Prostate gland (tissue), 2 donors: ENCODE results near the gene IL1RAPL2. TPM values are rescaled to one million over a fixed set of nuclear protein-coding genes. Genes with fewer than 3 reads are reported as not detected.

ENCODE experiments used
- DNase-seq: peaks from one replicate; pipeline ENCODE4 v3.0.0-alpha.2; 2019; ENCODE audit warnings: low spot score
- H3K27ac ChIP-seq, 2 donors: fragments of 200-600 bp; sonication (generic); 2 replicates each; pipeline ENCODE4 v1.5.1; 2017 to 2019
- H3K27me3 ChIP-seq: fragments of 200-600 bp; sonication (generic); replicated peaks from 2 replicates; pipeline ENCODE4 v1.5.1; 2019; ENCODE audit not compliant: insufficient read depth
- H3K36me3 ChIP-seq, 2 donors: fragments of 200-600 bp; sonication (generic); 1 replicate in 1 of 2; 2 replicates in 1 of 2; pipeline versions ENCODE4 v1.5.1 to v1.8.1; 2017 to 2019
- H3K4me1 ChIP-seq: fragments of 200-600 bp; sonication (generic); replicated peaks from 2 replicates; pipeline ENCODE4 v1.5.1; 2019
- H3K4me3 ChIP-seq, 2 donors: fragments of 200-600 bp; sonication (generic); 2 replicates each; pipeline ENCODE4 v1.5.1; 2017 to 2019
- H3K9me3 ChIP-seq: fragments of 200-600 bp; sonication (generic); 2 replicates; pipeline ENCODE4 v1.5.1; 2017
- CTCF ChIP-seq, 4 experiments: fragments of 200-600 bp in 2 of 4; fragments of 450-650 bp in 2 of 4; sonication (generic) in 2 of 4; IDR thresholded peaks; 1 replicate in 3 of 4; 2 replicates in 1 of 4; pipeline ENCODE4 v1.5.1; 2016 to 2019; ENCODE audit warnings: antibody characterized with exemption in 4 of 4, mild to moderate bottlenecking in 2 of 4, moderate library complexity in 2 of 4
- POLR2A ChIP-seq: fragments of 450-650 bp; IDR thresholded peaks from one replicate; pipeline ENCODE4 v1.6.1; 2016; ENCODE audit warnings: antibody characterized with exemption, mild to moderate bottlenecking
- POLR2AphosphoS5 ChIP-seq: sonication (generic); formaldehyde crosslinking; IDR thresholded peaks from one replicate; pipeline ENCODE4 v1.6.1; 2017; ENCODE audit warnings: antibody characterized with exemption
- WGBS: methylation state at CpG from one replicate; pipeline ENCODE4 v1.1.5; 2018; 5-methylcytosine and 5-hydroxymethylcytosine counted together
- intact Hi-C: fragments of 100-400 bp; cut with DNase I; formaldehyde crosslinking; loops from one replicate; pipeline ENCODE4 v1.14.2; 2022
- total RNA-seq, 2 donors: library from RNA; depleted of rRNA; stranded (reverse); fragments of >200 nt; gene quantifications; one replicate each; pipeline ENCODE4 v1.1.0, GENCODE V29; 2016

Gene IL1RAPL2
- total RNA-seq, 2 donors from 2014 or later: 0.51 TPM; not detected in 1

GRCh38 chrX:104745152-104745551 lies 179.2 kb downstream of the IL1RAPL2 start:
- Histone ChIP-seq H3K9me3 (no peaks in the 10 kb centered on the region), H3K4me1 (no peaks in the 10 kb centered on the region), H3K4me3 (no peak overlapping the region), H3K27me3 (no peaks in the 10 kb centered on the region), H3K36me3 (no peaks in the 10 kb centered on the region), H3K27ac (no peak overlapping the region)
- DNase-seq: no peak
- WGBS: 50% methylated on average over 1 of the region's 1 CpG
- intact Hi-C loops: no loop called here
- TF ChIP-seq POLR2AphosphoS5 (no peak), CTCF (IDR thresholded peaks at IDR 0.05) (no peak), POLR2A (no peak)

DNA sequence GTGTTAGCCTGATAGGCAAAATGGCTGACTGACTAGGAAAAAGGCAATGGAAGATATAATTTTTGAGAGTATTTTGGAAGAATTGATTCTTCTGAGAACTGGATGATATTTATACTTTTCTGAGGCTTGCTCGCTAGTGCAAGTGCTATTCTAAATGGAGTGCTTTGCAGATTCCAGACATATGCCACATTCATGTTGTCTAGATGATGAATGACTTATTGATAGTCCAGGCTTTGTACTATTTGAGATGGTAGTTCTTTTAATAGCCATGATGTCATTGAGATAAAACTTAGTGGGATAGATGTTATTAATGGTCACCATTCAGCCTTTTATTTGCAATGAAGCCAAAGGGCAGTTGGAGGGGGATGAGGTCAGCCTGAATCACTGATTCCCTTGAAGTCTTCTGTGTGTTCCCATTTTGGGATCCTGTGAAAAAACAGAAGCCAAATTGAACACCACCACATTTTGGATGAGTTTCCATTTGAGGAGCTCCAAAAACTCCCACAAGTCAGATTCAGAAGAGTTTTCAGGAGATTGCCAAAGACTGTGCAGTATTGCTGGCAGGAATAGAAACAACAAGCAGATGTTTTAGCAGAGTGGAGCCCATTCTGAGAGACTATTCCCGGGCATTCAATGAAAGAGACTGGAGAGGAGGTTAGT lies 184.1 kb downstream of the IL1RAPL2 start:
- no peak overlapping the region for H3K4me3 ChIP-seq
- H3K4me1 ChIP-seq: no peaks in the 10 kb centered on the region
- WGBS: 67% methylated on average over 2 of the region's 2 CpGs
- no peaks in the 10 kb centered on the region for H3K27me3 ChIP-seq
- H3K36me3 ChIP-seq: no peaks in the 10 kb centered on the region
- TF ChIP-seq POLR2AphosphoS5 (no peak), POLR2A (no peak)
- intact Hi-C loops: no loop called here
- H3K9me3 ChIP-seq: no peaks in the 10 kb centered on the region
- H3K27ac ChIP-seq: no peak overlapping the region
- no peak for DNase-seq

DNA sequence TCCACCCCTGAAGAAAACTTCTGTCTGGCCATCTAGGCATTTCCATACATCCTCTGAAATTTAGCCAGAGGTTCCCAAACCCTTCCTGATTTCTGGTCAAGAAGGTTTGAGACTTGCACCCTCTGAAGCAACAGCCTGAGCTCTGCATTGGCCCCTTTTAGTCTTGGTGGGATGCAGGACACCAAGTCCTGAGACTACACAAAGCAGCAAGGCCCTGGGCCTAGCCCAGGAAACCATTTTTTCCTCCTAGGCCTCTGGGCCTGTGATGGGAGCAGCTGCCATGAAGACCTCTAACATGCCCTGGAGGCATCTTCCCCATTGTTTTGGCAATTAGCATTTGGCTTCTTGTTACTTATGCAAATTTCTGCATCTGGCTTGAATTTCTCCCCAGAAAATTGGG lies 196.6 kb downstream of the IL1RAPL2 start:
- no peak for TF ChIP-seq CTCF (IDR thresholded peaks at IDR 0.05)
- TF ChIP-seq POLR2AphosphoS5: no peak
- TF ChIP-seq POLR2A: no peak
- H3K27ac ChIP-seq: no peak overlapping the region
- intact Hi-C loops: no loop called here
- H3K27me3 ChIP-seq: no peaks in the 10 kb centered on the region
- no peaks in the 10 kb centered on the region for H3K36me3 ChIP-seq
- H3K4me3 ChIP-seq: no peak overlapping the region
- no peaks in the 10 kb centered on the region for H3K4me1 ChIP-seq
- DNase-seq: no peak
- no peaks in the 10 kb centered on the region for H3K9me3 ChIP-seq

DNA sequence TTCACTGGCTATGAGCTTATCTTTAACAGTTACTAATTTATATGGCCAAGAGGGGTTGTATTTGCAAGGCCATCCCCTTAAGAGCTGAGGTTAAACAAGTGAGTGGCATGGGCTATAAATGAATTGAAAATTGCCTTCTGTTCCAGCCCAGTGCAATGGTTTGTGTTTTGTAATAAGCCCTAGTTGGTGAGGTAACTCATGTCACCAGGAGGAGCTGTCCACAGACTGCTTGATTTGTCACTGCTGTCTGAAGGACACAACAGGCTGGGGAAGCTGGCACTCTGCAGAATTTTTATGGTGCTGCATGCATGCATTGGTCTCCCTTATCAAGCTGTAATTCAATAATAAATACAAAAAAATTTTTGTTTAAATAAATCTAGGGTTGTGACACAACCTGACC lies 223.8 kb downstream of the IL1RAPL2 start:
- intact Hi-C loops: no loop called here
- TF ChIP-seq CTCF (IDR thresholded peaks at IDR 0.05): no peak
- no peak for TF ChIP-seq POLR2A
- TF ChIP-seq POLR2AphosphoS5: no peak
- H3K4me1 ChIP-seq: no peaks in the 10 kb centered on the region
- DNase-seq: no peak
- no peak overlapping the region for H3K4me3 ChIP-seq
- no peaks in the 10 kb centered on the region for H3K27me3 ChIP-seq
- no peaks in the 10 kb centered on the region for H3K9me3 ChIP-seq
- no peak overlapping the region for H3K27ac ChIP-seq
- no peaks in the 10 kb centered on the region for H3K36me3 ChIP-seq

DNA sequence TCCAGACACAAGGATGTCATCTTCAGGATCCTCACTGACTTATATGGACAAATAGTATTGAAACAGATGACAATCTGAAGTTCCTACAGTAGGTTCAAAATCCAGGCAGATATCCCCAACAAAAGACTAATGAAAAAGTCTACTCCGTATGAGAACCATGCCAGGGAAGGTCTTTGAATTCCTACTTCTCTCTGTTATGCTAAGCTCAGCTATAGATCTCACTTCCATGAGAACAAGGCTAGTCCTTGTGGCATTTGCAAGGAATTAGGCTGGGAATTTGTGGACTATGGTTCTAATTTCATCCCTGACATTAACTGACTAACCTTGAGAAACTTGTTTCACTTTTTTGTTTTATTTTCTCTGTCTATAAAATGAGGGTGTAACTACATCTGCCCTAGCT lies 229.8 kb downstream of the IL1RAPL2 start:
- intact Hi-C loops: no loop called here
- Histone ChIP-seq H3K4me3 (no peak overlapping the region), H3K9me3 (no peaks in the 10 kb centered on the region), H3K27ac (no peak overlapping the region), H3K36me3 (no peaks in the 10 kb centered on the region), H3K27me3 (no peaks in the 10 kb centered on the region), H3K4me1 (no peaks in the 10 kb centered on the region)
- TF ChIP-seq CTCF (IDR thresholded peaks at IDR 0.05) (no peak), POLR2AphosphoS5 (no peak), POLR2A (no peak)
- DNase-seq: no peak
- 89% methylated on average over 1 of the region's 1 CpG for WGBS
